Measurements from ENCODE around the gene CDC6. TPM values are rescaled to one million over a fixed set of nuclear protein-coding genes. Genes with fewer than 3 reads are reported as not detected.

CDC6 gene
- total RNA-seq, 1 donor from 2014 or later, result 1.1 TPM

DNA sequence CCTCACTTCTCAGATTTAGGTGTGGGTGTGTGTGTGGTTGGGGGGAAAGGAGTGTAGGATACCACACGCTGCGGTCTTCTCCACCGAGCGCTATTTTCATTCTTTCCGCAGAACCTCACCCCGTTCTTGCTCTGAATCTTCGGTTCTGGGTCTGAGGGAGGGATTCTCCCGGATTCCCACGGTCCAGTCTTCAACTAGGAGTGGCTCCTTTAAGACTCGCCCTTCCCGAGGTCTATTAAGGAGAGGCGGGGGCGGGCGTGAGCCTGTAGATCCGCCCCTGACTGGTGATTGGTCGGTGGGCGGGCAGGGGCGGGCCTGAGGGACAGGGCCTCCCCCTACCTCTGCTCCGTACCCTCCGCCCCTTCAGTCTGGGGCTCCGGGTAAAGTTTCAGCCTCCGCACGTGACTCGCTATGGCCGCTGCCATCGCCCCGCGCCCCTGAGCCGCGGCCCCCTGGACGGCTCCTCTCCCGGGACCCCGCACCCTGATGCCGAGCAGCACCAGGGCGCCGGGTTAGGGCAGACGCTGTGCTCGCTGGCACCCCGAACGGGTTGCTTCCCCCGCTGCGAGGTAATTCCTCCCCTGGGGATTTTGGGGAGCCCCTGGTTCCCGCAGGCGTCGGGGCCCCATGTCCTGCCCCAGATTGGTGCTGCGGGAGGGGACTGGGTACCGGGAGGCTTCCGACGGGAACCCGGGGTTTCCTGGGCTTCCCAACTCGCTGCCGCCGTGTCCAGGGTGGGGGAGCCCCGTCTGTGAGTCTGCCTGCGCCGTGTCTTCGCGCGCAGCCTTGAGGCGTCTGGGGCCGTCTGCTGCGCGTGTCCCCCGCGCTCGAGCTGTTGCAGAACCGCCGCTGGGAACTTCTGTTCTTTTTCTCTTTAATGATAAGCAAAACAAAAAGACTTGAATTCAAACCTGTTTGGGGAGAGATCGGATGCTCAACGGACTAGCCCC lies 30.5 kb downstream of the CDC6 start:
- peak; percentile 89 for ATAC-seq (ENCODE audit: poor library complexity)
- intact Hi-C loops (cut with DNase I), result no loop called here
- DNase-seq, result peak; percentile 97

DNA sequence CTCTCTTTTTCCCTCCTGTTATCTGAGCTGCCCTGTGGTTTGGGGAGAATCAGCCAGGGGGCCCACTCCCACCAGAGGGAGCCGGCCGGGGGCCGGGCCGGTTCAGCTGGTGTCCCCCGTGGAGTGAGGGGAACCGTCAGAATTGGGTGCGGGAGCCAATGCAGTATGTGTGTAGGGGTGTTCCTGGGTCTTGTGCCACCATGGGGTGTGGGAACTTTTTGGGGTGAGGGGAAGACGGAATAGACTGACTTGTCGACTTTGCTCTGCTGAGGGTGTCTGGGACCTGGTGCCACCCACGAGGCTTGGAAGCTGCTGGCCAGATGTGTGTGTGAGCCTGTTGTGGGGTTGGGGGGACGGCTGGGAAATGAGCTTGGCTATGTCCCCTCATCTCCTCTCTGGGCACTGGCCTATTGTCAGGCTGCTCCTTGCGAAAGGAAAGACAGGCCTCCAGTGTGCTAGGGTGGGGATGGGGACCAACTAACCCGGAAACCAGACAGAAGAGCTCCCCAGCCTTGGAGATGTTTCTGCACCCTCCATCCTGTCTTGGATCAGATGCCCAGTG lies 31.2 kb downstream of the CDC6 start:
- ATAC-seq (ENCODE audit: poor library complexity) (no peak), DNase-seq (no peak)
- intact Hi-C loops (cut with DNase I), result no loop called here

DNA sequence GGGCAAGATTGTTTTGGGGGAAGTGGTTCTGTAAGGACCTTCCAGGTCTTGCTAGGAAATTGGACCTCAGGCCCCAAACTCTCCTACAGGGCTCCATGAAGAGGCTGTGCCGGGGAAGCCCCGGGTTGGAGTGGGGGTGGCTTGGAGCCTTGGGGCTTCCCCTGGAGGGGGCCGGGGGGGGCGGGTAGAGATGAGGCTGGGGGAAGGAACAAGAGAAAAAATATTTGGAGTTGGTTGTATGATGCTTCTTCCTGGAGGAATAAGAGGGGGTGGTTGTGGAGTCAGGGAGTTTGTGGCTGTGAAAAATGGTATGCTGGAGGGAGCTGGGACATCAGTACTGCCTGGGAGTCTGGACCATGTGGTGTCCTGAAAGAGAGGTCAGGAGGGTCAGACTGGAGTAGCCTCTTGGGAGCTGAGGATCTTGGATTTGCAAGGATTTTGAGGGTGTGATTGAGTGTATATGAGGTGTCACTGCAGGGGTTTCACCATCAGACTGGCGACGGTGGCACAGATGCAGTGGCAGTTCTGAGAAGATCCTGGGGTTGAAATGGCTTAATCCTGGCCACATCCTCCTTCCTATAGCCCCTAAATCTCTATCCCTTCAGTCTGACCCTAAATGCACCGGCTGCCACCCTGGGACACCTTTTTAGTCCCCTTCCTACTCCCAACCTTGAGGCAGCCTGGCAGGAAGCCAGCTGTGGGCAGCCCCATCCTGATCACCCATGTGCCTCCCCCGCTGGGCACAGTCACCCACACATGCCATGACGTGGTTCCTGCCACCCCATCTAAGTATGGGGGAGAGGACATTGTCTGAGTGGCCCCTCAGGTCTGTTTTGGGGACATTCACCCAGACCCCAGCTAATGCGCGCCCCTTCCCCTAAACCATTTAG lies 32.2 kb downstream of the CDC6 start:
- intact Hi-C loops (cut with DNase I), result no loop called here
- ATAC-seq (ENCODE audit: poor library complexity) (no peak), DNase-seq (no peak)

GRCh38 chr17:40320756-40321523 lies 33.3 kb downstream of the CDC6 start:
- intact Hi-C loops (cut with DNase I), result no loop called here
- DNase-seq, result peak; percentile 85
- peak; percentile 5 for ATAC-seq (ENCODE audit: poor library complexity)

DNA sequence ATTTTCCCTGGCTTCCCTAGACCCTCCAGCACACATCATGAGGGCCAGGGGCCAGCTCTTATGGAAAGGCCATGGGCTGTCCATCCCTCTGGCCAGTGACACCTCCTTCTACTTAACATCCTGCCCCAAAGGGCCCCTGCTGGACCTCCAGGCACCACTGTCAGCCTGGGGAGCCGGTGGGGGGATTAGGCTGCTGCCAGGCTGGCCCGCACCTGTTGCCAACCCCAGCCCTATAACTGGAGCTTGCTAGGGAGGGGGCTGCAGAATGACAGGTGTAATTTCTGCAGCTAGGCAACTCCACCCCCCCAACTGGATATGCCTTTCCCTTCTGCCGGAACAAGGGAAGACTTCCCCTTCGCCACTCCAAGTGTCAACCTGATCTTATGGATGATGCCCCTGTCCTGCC lies 33.8 kb downstream of the CDC6 start:
- DNase-seq, result no peak
- intact Hi-C loops (cut with DNase I), result no loop called here
- ATAC-seq (ENCODE audit: poor library complexity), result no peak

- DNase-seq, result peak; percentile 87
- ATAC-seq (ENCODE audit: poor library complexity), result peak; percentile 42
- intact Hi-C loops (cut with DNase I), result no loop called here
Measured at GRCh38 chr17:40321961-40322357, 34.3 kb downstream of the CDC6 start.

GRCh38 chr17:40322358-40323315 lies 35.0 kb downstream of the CDC6 start:
- DNase-seq (peak; percentile 82), ATAC-seq (ENCODE audit: poor library complexity) (peak; percentile 35)
- intact Hi-C loops (cut with DNase I), result no loop called here

DNA sequence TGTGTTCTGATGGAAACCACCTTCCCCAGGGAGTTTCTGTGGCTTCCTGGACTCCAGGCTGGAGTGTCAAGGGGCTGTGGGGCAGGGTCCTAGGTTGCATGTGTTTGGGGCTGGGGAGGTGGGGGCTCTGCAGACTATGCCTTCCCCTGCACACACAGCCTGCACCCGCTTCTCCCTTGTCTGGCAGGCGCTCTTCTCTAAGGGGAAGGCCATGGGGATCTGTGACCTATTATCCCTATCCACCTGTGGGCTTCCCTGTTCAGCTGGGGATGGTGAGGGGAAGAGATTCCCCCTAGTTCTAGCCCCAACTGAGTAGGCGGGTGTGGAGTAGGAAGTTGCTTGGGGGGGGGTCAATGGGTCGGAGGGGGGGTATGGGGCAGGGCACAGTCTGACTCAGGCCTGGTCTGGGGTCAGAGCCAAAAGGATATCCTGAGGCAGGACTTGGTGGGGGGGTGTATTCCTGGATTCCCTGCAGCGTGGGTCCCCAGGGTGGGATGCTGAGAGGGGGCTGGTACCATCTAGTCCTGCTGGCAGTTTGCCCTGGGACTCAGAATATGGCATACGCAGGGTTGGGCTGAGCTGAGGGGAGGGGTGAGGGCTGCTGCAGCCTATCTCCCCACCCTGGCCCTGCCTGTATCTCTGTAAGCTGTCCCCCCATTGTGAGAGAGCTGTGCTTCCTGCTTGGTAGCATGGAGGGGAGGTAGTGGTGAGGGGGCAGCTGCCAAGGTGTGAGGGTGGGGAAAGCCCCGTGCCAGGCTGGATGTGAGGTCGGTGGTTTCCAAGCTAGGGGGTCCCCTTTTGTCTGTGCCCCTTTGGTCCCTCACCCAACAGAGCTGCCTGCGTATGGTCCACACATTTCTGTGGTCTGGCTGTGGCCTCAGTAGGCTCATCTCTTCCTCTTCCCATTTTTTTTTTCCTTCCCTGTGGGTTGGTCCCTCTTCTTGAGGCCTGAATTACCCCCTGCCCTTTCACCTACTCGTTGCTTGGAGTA lies 36.0 kb downstream of the CDC6 start:
- DNase-seq (peak; percentile 84), ATAC-seq (ENCODE audit: poor library complexity) (peak; percentile 2)
- intact Hi-C loops (cut with DNase I), result no loop called here

DNA sequence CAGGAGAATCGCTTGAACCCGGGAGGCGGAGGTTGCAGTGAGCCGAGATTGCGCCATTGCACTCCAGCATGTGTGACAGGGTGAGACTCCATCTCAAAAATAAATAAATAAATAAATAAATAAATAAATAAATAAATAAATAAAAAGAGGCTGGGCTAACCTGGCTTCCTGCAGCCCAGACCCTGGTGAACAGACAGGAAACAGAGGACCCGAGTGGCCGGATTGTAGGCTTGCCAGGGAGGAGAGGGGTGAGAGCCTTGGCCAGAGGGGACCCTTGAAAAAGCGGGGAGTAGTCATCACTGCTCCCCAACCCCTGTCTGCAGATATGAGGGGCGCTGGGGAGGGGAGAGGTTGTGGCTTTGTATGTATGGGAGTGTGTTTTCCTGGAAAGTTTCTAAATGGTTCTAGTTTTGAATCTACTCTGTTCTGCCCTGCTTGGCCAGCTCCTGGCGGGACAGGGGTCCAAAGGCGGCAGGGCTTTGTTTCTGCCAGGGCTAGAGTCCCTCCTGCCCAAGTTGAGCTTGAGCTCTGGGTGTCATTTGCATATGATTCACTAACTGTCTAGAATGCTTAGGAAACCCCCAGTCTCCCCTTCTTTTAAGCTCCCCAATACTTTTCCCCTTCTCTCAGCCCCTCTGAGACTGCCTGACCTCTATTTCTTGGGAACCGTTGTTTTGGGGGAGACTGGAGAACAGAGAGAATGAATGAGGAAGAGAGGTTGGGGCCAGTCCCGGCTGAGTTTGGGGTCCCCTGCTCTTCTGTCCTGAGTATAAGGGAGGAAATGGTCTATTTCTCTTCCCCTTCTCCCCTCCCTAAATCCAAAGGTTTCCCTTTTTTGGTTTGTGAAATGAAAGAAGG lies 37.7 kb downstream of the CDC6 start:
- DNase-seq, result no peak
- no peak for ATAC-seq (ENCODE audit: poor library complexity)

DNA sequence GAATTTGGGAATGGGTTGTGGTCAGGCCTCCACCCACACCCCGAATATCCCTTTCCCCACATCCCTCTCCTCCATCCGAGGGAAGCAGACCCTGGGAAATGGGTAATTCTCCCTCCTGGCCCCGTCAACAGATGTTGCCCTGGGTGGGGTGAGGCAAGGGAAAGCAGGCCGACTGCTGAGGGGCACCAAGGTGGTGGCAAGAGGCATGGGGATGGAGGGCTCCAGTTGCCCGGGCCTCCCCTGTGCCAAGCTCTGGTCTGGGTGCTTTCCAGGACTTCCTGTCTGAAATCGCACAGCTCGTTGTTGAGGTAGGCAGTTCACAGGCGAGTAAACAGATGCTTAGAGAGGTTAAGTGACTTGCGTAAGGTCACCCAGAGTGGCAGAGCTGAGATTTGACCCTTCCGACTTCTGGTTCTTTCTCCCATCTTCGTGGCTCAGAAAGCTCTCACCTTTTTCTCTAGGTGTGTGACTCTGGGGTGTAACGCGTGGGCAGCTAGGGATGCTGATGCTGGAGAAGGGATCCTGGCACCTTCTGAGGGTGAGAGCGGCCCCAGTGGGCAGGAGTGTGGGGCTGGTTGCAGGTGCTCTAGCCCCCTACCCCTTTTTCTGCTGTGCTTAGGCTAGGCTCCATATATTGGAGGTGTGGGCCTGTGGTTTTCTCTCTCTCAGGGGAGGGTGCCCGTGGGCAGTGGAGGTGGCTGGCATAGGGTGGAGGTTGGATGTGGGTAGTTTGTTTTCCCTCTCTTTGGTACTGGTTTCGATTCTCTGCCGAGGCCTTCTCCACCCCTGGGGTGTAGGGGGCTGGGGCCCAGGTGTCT lies 38.5 kb downstream of the CDC6 start:
- intact Hi-C loops (cut with DNase I), result no loop called here
- DNase-seq (no peak), ATAC-seq (ENCODE audit: poor library complexity) (no peak)

More for the DNA sequence above, 37.7 kb downstream of the CDC6 start:
- intact Hi-C loops (cut with DNase I), result no loop called here

DNA sequence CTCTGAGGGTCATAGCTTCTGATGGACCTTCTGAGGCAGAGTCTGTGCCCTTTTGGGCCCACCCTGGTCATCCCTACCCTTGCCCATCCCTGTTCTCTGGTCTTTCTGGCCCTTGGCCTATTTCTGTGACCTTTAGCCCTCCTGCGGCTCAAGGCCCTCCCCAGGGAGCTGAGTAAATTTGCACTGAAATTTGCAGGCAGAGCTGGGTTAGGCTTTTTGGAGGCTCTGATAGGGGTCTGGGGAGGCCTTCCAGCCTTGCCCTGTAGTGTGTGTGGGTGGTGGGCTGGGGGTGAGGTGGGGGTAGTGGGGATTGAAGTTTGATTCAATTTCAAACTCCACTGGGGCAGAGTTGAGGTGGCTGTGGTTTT lies 39.1 kb downstream of the CDC6 start:
- no peak for ATAC-seq (ENCODE audit: poor library complexity)
- intact Hi-C loops (cut with DNase I), result no loop called here

GRCh38 chr17:40327244-40327729 lies 39.6 kb downstream of the CDC6 start:
- intact Hi-C loops (cut with DNase I), result no loop called here
- DNase-seq (no peak), ATAC-seq (ENCODE audit: poor library complexity) (no peak)

More for the DNA sequence above, 39.1 kb downstream of the CDC6 start:
- DNase-seq, result no peak

DNA sequence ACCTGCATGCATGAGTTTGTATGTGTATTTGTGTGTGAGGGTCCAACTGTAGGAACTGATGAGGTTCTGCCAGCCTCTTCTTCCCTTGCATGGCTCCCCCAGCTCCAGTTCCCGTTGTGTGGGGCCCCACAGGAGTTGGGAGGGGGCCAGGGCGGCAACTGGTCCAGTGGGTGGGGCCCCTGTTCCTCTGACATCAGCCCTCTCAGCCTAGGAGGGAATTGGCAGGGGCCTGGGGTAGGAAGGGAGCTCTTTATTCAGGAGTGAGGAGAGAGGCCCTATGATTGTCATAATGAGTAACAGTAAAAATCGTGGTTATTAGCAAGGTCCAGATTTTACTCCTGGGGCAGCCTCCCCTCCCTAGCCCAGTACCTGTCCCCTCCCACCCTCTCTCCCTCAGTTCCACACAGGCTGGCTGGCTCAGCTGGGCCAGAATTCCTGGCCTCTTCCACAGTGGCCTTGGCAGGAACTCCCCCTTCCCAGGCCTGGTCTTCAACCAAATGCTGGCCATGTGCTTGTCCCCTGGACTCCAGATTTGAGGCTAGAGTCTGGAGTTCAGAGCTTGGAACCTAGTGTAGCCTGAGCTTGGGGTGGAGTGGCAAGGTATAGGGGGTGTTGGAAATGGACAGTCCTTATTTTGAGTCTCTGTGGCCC lies 40.2 kb downstream of the CDC6 start:
- no peak for ATAC-seq (ENCODE audit: poor library complexity)
- DNase-seq, result peak; percentile 82
- intact Hi-C loops (cut with DNase I), result no loop called here

- ATAC-seq (ENCODE audit: poor library complexity), result no peak
- intact Hi-C loops (cut with DNase I), result no loop called here
- DNase-seq, result no peak
Measured at GRCh38 chr17:40328386-40328766, 40.7 kb downstream of the CDC6 start.

Data from Right ventricle myocardium superior (tissue), 1 donor.